ENCODE data around the gene ATP2B3.

Gene ATP2B3

GRCh38 chrX:153590961-153591956 lies 73.8 kb downstream of the ATP2B3 start:
- no peak for TF ChIP-seq CTCF (IDR thresholded peaks at IDR 0.05; ENCODE audit: extremely low read depth, missing control alignments)
- DNase-seq (ENCODE audit: low spot score): no peak

GRCh38 chrX:153592091-153592833 lies 74.8 kb downstream of the ATP2B3 start:
- DNase-seq (ENCODE audit: low spot score): no peak

DNA sequence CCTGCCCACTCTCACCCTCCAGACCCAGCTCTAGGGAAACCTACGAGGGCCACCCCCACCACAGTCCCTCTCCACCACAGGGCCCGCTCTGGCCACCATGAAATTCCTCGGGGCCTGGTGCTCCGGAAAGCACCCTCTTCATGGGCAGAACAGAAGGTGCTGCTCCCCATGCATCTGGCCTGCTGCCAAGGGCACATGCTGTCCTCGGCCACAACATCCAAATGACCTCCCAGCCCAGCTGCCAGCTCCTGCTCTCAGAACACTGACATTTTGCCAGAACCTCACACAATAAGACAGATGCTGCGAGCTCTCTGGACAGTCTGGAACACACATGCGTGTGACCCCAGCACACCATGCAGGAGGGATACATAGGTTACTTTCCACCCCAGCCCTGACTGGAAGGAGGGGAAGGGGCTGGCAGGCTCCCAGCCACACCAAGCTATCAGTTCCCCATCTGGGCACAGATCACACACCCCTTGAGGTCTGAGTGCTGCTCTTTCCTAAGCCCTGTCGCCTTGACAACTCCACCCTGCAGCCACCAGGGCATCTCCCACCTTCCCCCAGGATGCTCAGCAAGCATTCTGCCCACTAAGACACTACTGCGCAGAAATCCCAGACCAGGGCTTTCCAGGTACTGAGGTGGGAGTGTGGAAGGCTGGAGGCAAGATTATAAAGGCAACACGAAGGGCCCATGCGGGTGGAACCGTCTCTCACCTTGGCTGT lies 75.7 kb downstream of the ATP2B3 start:
- no peak for DNase-seq (ENCODE audit: low spot score)
- no peak for TF ChIP-seq CTCF (IDR thresholded peaks at IDR 0.05; ENCODE audit: extremely low read depth, missing control alignments)

More at GRCh38 chrX:153592091-153592833, 74.8 kb downstream of the ATP2B3 start:
- no peak for TF ChIP-seq CTCF (IDR thresholded peaks at IDR 0.05; ENCODE audit: extremely low read depth, missing control alignments)

- DNase-seq (ENCODE audit: low spot score): no peak
- no peak for TF ChIP-seq CTCF (IDR thresholded peaks at IDR 0.05; ENCODE audit: extremely low read depth, missing control alignments)
Observed at GRCh38 chrX:153593811-153594500, 76.5 kb downstream of the ATP2B3 start.

DNA sequence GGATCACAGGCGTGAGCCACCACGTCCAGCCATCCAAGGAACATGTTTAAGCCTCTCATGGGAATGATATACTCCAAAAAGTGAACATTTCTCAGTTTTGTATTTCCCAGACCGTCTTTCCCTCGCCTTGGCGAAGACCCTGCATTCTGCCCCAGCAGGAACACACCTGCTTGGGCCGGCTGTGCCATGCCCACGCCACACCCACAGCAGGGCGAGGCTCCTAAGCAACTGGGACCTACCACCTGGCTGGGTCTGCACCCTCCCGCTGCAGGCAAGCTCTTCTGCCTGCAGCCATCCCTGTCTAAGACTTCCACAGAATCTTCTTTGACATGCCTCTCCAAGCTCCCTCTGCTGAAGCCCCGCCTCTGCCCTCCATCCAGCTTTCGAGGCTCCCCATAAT lies 77.9 kb downstream of the ATP2B3 start:
- DNase-seq (ENCODE audit: low spot score): no peak
- TF ChIP-seq CTCF (IDR thresholded peaks at IDR 0.05; ENCODE audit: extremely low read depth, missing control alignments): no peak

DNA sequence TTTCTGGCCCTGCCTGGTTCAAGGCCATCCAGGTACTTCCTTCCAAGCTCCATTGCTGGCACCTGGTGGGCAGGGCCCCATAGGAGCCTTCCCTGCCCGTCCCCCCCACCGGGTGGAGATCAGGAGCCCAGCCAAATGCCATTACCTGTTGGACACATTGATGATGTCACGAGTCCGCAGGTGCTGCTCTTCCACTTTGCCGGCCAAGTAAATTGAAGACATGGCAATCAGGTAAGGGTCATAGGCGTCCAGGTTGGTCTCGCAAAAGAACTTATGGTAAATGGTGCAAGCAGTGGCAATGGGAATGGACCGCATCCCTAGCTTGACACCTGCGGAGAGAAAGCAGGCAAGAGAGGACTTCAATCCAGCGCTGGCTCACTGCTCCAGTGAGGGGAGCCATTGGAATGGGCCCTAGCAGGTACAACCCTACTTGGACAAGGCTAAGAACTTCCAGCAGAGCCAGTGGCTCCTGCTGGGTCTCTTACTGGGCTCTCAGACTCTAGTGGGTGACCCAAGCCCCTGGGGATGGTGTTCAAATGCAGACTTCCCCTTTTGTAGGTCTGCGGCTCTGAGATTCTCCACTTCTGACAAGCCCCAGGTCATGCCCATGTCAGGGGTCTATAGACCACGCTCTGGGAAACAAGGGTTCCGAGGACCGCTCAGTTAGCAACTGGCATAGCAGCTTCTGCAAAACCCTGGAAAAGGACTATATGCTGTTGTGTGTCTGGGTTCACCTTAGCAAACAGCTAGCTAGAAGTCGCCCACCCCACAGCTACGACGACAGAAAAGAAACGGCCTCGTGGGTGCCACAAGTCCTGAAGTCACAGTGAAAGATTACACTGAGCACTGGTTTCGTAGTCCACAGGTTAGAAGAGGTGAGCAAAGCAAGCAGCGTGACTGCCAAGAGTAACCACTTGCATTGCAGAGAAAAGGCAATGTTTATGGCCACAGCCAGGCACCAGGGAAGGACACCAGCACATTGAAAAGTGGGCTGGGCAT lies 78.7 kb downstream of the ATP2B3 start:
- no peak for DNase-seq (ENCODE audit: low spot score)
- TF ChIP-seq CTCF (IDR thresholded peaks at IDR 0.05; ENCODE audit: extremely low read depth, missing control alignments): no peak
